Measurements from ENCODE around the gene SLC6A6.

Gene SLC6A6

DNA sequence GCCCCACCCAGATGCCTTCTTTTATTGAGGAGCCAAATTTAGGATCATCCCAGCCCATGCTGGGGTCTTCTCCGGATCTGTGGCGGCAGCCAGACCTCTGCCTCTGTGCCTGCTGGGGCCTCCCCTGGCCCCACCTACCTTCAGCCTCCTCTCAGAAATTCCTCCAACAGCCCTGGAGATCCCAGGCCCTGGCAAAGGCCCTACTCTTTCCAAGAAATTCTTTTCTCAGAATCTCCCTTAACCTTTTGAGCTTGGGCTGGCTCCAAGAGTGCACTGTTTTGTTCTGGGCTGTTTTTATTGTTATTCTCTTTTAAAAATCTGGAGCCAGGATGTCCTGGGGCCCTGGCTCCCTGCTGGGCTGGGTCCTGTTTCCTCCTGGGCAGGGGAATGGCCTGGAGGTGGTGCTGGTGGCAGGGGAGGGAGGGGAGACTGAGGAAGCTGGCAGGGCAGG lies 79.9 kb downstream of the SLC6A6 start:
- peaks cover 3% of the 10 kb centered on the region for H3K36me3 ChIP-seq (ENCODE audit: insufficient read depth, low read length)

DNA sequence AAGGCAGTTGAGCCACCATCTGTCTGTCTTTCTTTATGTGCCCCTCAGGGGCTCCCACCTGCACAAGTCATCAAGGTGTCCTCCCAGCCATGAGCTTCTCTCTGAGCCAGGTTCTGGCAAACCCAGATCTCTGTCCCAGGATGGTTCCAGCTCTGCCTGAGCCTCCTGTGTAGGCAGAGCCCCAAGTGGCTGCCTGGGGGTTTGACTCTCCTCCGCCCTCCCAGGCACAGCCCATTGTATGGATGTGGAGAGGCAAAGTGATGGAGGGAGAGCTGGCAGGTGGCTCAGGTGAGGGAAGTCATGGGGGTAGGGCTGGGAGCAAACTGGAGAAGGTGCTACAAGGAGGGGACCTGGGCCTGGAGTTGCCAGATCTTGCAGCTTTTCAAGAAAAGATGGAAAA lies 80.9 kb downstream of the SLC6A6 start:
- Histone ChIP-seq H2AFZ (ENCODE audit: low read depth, low read length) (no peak overlapping the region), H3K36me3 (ENCODE audit: insufficient read depth, low read length) (peaks cover 3% of the 10 kb centered on the region), H3K4me1 (ENCODE audit: insufficient read depth, low read length) (no peaks in the 10 kb centered on the region)

More for the DNA sequence above, 79.9 kb downstream of the SLC6A6 start:
- no peaks in the 10 kb centered on the region for H3K9me3 ChIP-seq (ENCODE audit: low read length)
- no peaks in the 10 kb centered on the region for H3K27me3 ChIP-seq (ENCODE audit: insufficient read depth, low read length)
- no peak overlapping the region for H2AFZ ChIP-seq (ENCODE audit: low read depth, low read length)
- no peaks in the 10 kb centered on the region for H3K4me1 ChIP-seq (ENCODE audit: insufficient read depth, low read length)
- H3K4me3 ChIP-seq (ENCODE audit: low read length) = no peak overlapping the region

DNA sequence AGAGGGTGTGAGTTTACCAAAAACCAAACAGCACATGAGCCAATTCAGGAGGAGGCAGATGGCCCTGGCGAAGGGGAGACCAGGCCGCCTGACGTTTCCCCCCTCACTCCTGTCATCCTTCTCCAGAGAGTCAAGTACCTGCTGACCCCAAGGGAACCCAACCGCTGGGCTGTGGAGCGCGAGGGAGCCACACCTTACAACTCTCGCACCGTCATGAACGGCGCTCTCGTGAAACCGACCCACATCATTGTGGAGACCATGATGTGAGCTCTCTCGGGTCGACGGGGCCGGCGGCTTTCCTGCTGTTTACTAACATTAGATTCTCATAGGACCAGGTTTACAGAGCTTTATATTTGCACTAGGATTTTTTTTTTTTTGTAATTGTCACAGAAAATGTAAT lies 82.3 kb downstream of the SLC6A6 start:
- no peaks in the 10 kb centered on the region for H3K9me3 ChIP-seq (ENCODE audit: low read length)
- H3K4me1 ChIP-seq (ENCODE audit: insufficient read depth, low read length) = no peaks in the 10 kb centered on the region
- no peak overlapping the region for H3K4me3 ChIP-seq (ENCODE audit: low read length)
- H3K36me3 ChIP-seq (ENCODE audit: insufficient read depth, low read length) = peaks cover 3% of the 10 kb centered on the region
- H3K27me3 ChIP-seq (ENCODE audit: insufficient read depth, low read length) = no peaks in the 10 kb centered on the region
- H2AFZ ChIP-seq (ENCODE audit: low read depth, low read length) = no peak overlapping the region

More for the DNA sequence above, 80.9 kb downstream of the SLC6A6 start:
- Histone ChIP-seq H3K27me3 (ENCODE audit: insufficient read depth, low read length) (no peaks in the 10 kb centered on the region), H3K4me3 (ENCODE audit: low read length) (no peak overlapping the region), H3K9me3 (ENCODE audit: low read length) (no peaks in the 10 kb centered on the region)

DNA sequence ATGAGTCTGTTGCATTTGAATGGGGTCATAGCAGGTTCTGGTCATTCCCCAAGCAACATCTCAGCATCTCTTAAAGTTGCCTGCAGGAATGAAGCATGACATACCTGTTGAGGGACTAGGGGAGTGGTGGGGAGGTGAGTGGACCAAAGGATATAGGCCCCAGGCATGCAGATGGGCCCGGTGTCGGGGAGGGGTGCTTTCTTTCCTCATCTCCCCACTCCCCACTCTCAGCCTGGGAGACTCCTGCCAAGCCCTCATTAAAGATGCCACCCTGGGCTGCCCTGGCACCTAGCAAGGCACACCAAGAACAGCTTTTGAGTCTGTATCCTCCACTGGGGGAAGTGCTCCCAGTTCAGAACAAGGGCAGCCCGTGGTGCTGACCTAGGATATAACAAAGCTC lies 83.6 kb downstream of the SLC6A6 start:
- peaks cover 3% of the 10 kb centered on the region for H3K36me3 ChIP-seq (ENCODE audit: insufficient read depth, low read length)
- no peak overlapping the region for H2AFZ ChIP-seq (ENCODE audit: low read depth, low read length)
- no peak overlapping the region for H3K4me3 ChIP-seq (ENCODE audit: low read length)
- H3K9me3 ChIP-seq (ENCODE audit: low read length) = no peaks in the 10 kb centered on the region
- H3K4me1 ChIP-seq (ENCODE audit: insufficient read depth, low read length) = no peaks in the 10 kb centered on the region
- no peaks in the 10 kb centered on the region for H3K27me3 ChIP-seq (ENCODE audit: insufficient read depth, low read length)

DNA sequence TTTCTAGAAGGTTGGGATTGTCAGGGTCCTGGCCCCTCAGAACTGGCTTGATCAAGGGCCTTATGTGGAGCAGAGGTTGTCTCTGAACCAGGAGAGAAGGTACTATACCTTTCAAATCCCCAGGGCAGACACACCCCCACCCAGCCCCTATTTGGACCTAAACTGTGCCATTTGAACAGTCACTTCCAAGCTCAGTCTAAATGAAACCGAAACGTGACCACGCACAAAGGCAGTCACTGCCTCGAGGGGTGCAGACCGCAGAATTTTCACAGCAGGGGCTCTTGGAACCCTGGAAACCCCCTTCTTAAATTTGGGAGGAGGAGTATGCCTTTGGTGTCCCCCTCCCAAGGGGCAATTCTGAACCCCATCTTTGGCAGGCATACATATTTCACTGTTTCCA lies 84.1 kb downstream of the SLC6A6 start:
- Histone ChIP-seq H3K4me1 (ENCODE audit: insufficient read depth, low read length) (no peaks in the 10 kb centered on the region), H3K9me3 (ENCODE audit: low read length) (no peaks in the 10 kb centered on the region), H3K36me3 (ENCODE audit: insufficient read depth, low read length) (peaks cover 3% of the 10 kb centered on the region), H2AFZ (ENCODE audit: low read depth, low read length) (no peak overlapping the region), H3K27me3 (ENCODE audit: insufficient read depth, low read length) (no peaks in the 10 kb centered on the region), H3K4me3 (ENCODE audit: low read length) (no peak overlapping the region)

DNA sequence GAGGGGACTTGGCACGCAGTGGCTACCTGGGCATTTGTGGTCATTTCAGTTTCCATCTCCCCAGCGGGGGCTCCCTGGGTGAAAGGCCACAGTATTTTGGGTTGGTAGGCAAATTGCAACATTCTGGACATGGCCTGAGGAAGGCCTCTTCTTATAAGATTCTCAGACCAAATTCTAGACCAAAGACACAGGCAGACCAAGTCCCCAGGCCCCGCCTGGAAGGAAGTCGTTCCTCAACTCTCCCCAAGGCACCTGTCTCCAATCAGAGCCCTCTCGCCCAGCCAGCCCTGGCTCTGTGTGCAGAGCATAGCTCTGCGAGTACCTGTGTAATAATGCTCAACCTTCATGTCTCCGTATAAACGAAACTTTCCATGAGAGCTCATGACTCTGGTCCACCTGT lies 84.7 kb downstream of the SLC6A6 start:
- Histone ChIP-seq H3K4me1 (ENCODE audit: insufficient read depth, low read length) (no peaks in the 10 kb centered on the region), H3K4me3 (ENCODE audit: low read length) (no peak overlapping the region), H3K9me3 (ENCODE audit: low read length) (no peaks in the 10 kb centered on the region), H3K27me3 (ENCODE audit: insufficient read depth, low read length) (no peaks in the 10 kb centered on the region), H3K36me3 (ENCODE audit: insufficient read depth, low read length) (peaks cover 3% of the 10 kb centered on the region), H2AFZ (ENCODE audit: low read depth, low read length) (no peak overlapping the region)

DNA sequence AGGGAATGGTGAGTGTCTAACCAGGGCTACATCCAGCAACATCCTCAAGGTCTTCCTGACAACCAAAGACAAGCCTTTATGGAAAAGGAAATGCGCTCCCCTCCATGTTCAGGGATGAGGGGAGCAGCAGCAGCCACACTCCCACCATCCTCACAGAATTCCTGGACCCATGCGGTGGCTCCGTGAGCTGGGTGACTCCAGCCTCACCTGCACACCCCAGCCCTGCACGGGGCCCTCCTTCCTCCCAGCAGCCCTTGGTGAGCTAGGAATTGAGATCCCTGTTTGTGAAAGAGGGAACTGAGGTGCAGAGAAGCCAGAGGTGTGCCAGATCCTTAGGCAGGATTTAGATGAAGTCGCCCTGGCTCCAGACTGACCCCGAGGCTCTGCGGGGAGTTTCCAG lies 85.4 kb downstream of the SLC6A6 start:
- Histone ChIP-seq H3K36me3 (ENCODE audit: insufficient read depth, low read length) (peaks cover 3% of the 10 kb centered on the region), H3K4me3 (ENCODE audit: low read length) (no peak overlapping the region), H3K4me1 (ENCODE audit: insufficient read depth, low read length) (no peaks in the 10 kb centered on the region), H2AFZ (ENCODE audit: low read depth, low read length) (no peak overlapping the region), H3K27me3 (ENCODE audit: insufficient read depth, low read length) (no peaks in the 10 kb centered on the region), H3K9me3 (ENCODE audit: low read length) (no peaks in the 10 kb centered on the region)

DNA sequence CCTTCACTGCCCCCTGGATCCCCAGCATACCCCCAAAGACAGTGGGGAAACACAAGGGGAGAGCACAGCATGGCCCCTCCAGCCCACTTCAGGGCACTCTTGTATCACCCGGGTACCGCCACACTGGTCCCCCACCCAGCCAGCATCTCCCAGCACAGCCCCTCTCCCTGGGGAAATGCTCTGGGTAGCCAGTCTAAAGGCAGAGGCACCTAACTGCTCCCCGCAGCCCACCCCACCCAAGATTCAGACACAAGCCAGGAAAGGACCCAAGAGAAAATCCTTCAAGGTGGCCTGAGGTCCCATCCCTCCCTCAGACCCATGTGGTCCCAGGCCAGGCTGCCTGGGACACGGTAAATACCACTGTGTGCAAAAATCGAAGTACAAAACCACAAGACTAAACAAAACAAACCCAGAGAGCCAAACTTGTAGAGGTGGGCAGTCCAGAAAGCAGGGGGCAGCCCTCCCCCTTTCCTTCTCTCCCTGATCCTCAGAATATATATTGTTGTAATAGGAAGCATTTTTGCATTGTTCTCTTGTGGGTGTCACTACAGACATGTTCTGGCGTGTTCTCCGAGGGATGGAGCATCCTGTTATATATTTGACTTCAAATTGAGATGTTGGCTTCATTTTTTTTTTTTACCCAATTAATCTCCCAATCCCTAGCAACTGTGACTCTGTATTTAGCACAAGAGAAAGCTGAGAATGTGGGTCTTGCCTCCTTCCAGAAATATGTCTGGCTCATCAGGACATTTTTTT lies 86.1 kb downstream of the SLC6A6 start:
- H3K4me1 ChIP-seq (ENCODE audit: insufficient read depth, low read length) = no peaks in the 10 kb centered on the region
- no peaks in the 10 kb centered on the region for H3K27me3 ChIP-seq (ENCODE audit: insufficient read depth, low read length)
- no peak overlapping the region for H2AFZ ChIP-seq (ENCODE audit: low read depth, low read length)
- no peak overlapping the region for H3K4me3 ChIP-seq (ENCODE audit: low read length)
- no peaks in the 10 kb centered on the region for H3K9me3 ChIP-seq (ENCODE audit: low read length)
- no peaks in the 10 kb centered on the region for H3K36me3 ChIP-seq (ENCODE audit: insufficient read depth, low read length)

DNA sequence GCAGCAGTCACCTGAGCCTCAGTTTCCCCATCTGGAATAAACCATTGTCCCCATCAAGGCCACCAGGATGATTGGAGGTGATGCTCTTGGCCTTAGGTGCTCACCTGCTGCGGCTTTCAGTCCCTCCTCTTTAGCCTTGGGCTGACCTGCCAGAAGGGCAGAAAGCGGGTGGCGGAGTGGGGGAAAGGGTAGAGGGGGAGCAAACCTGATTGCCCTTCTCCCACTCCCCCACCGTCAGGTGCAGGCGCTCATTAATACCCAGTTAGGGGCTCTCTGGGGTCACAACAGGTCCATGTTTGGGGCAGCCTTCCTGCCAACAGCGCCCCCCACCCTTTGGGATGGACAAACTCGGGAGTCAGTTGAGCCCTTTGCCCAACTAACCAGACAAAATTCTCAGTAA lies 87.2 kb downstream of the SLC6A6 start:
- no peak overlapping the region for H3K4me3 ChIP-seq (ENCODE audit: low read length)

DNA sequence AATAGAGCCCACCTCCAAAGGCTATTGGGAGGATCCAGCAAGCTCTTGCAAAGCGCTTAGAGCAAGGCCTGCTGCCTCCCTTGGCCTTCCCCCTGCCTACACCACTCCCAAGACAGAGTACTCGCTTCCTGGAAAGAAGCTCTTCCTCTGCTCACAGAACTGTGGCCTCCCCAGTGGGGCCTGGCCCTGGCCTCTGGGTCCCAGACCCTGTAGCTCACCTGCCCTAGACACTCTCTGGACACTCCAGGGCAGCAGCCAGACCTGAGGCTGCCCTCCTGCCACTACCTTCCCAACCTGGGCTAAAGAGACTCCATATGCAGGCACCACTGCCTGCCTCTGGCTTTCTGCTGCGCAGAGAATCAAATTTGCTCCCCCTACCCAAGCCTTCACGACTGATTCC lies 87.8 kb downstream of the SLC6A6 start:
- Histone ChIP-seq H3K27me3 (ENCODE audit: insufficient read depth, low read length) (no peaks in the 10 kb centered on the region), H3K9me3 (ENCODE audit: low read length) (no peaks in the 10 kb centered on the region), H2AFZ (ENCODE audit: low read depth, low read length) (no peak overlapping the region), H3K4me3 (ENCODE audit: low read length) (no peak overlapping the region), H3K4me1 (ENCODE audit: insufficient read depth, low read length) (no peaks in the 10 kb centered on the region), H3K36me3 (ENCODE audit: insufficient read depth, low read length) (no peaks in the 10 kb centered on the region)

More for the DNA sequence above, 87.2 kb downstream of the SLC6A6 start:
- Histone ChIP-seq H3K9me3 (ENCODE audit: low read length) (no peaks in the 10 kb centered on the region), H3K4me1 (ENCODE audit: insufficient read depth, low read length) (no peaks in the 10 kb centered on the region), H3K27me3 (ENCODE audit: insufficient read depth, low read length) (no peaks in the 10 kb centered on the region), H2AFZ (ENCODE audit: low read depth, low read length) (no peak overlapping the region), H3K36me3 (ENCODE audit: insufficient read depth, low read length) (no peaks in the 10 kb centered on the region)

DNA sequence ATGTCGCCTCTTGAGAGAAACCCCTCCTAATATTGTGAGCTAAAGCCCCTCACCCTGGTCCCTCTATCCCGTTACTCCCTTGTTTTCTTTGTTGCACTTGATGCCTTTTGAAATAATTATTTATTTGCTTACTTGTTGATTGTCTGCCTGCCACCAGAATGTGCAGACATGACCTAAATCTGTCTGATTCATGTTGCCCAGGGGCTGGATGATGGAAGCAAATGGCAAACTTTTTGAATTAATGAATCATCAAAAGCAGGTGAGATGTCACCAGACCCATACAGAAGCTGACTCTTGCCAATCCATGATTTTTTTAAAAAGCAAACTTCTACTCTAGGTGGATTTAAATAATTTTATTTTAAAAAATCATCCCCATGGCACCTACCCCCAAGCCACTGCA lies 88.4 kb downstream of the SLC6A6 start:
- H3K4me1 ChIP-seq (ENCODE audit: insufficient read depth, low read length) = no peaks in the 10 kb centered on the region
- no peaks in the 10 kb centered on the region for H3K9me3 ChIP-seq (ENCODE audit: low read length)
- no peaks in the 10 kb centered on the region for H3K36me3 ChIP-seq (ENCODE audit: insufficient read depth, low read length)
- no peaks in the 10 kb centered on the region for H3K27me3 ChIP-seq (ENCODE audit: insufficient read depth, low read length)
- H3K4me3 ChIP-seq (ENCODE audit: low read length) = no peak overlapping the region
- no peak overlapping the region for H2AFZ ChIP-seq (ENCODE audit: low read depth, low read length)

DNA sequence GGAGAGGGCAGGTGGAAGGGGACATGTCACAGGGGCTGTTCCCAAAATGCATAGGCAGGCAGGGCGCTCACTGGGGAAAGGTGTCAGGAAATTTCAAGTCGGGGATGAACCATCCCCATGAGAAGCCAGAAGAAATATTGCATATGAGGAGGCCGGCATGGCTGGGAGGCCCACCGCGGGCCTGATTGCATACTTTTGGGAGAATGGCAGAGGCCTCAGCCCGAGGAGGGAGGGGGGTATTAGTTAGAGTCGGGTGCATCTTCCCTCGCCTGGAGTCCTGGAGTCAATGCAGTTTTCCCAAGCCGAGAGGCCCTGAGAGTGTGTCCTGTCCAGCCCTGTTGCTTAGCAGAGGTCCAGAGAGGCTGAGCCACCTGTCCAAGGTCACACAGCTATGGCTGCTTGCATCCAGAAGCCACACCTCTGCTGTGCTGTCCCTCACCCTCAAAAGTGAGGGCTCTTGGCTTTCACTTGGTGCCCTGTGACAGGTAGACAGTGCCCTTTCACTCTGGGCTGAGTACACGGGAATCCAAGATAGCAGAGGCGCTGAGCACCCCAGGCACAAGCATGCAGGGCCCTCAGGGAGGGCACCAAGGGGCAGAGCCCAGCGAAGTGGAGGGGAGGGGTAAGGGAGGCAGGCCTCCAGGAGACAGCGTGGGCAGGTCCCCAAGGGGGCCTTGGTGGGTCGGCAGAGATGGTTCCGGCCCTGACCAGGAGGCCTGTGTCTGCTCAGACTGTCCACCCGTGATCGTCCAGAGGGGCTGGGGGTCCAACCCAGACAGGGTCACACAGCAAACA lies 89.2 kb downstream of the SLC6A6 start:
- no peak overlapping the region for H3K4me3 ChIP-seq (ENCODE audit: low read length)
- no peaks in the 10 kb centered on the region for H3K36me3 ChIP-seq (ENCODE audit: insufficient read depth, low read length)
- H3K4me1 ChIP-seq (ENCODE audit: insufficient read depth, low read length) = no peaks in the 10 kb centered on the region
- H3K27me3 ChIP-seq (ENCODE audit: insufficient read depth, low read length) = no peaks in the 10 kb centered on the region
- H2AFZ ChIP-seq (ENCODE audit: low read depth, low read length) = no peak overlapping the region
- no peaks in the 10 kb centered on the region for H3K9me3 ChIP-seq (ENCODE audit: low read length)

DNA sequence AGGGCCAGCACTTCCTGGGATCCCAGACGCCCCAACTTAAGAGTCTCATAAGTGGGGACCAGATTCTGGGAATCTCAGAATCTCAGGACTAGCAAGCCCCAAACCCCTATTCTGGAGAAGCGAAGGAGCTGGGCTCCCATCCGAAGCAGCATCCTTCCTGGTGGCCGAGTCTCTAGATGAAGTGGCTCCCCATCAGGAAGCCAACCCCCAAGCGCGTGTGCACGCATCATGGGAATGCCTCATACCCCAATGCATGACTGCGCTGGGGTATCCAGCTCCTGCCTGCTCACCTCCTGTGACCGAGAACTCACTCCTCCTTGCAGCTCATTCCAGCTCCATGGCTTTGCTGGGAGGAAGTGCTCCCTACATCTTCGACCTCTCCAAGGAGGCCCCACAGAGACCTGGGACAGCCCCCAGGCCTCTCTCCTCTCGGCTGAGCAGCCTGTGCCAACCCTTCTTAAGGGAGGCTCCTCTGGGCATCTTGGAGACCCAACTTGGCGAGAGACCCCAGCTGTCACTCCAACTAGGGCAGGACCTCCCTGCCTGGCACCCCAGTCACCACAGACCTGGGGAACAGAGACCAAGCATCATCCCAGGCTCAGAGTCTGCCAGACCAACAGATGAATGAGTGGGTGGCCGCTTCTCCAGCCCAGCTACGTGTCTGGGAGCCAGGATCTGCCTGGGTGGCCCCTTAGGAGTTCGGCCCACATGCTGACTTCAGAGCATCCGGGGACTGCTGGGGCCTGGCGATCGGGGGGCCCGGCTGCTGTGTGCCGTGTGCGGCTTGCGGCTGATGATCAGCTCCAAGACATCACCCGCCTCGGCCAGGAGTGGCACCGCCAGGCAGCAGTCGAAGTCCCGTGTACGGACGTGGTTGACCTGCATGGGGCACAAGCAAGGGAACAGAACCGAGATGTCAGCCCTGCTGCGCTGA lies 90.8 kb downstream of the SLC6A6 start:
- Histone ChIP-seq H3K27me3 (ENCODE audit: insufficient read depth, low read length) (no peaks in the 10 kb centered on the region), H3K9me3 (ENCODE audit: low read length) (no peaks in the 10 kb centered on the region), H3K4me3 (ENCODE audit: low read length) (no peak overlapping the region), H3K4me1 (ENCODE audit: insufficient read depth, low read length) (no peaks in the 10 kb centered on the region), H3K36me3 (ENCODE audit: insufficient read depth, low read length) (no peaks in the 10 kb centered on the region), H2AFZ (ENCODE audit: low read depth, low read length) (no peak overlapping the region)
